ENCODE measurements around the gene NKX1-1. TPM values are rescaled to one million over a fixed set of nuclear protein-coding genes. Genes with fewer than 3 reads are reported as not detected.
A peak's percentile ranks its signal among the peaks of the same experiment; 100 is the strongest.
"Not testable (repeated sequence)": the region's sequence is repeated elsewhere in the genome, so short reads cannot be mapped to it uniquely, and the experiment has no call there.

Gene NKX1-1
- total RNA-seq, 1 donor from 2014 or later: not detected

DNA sequence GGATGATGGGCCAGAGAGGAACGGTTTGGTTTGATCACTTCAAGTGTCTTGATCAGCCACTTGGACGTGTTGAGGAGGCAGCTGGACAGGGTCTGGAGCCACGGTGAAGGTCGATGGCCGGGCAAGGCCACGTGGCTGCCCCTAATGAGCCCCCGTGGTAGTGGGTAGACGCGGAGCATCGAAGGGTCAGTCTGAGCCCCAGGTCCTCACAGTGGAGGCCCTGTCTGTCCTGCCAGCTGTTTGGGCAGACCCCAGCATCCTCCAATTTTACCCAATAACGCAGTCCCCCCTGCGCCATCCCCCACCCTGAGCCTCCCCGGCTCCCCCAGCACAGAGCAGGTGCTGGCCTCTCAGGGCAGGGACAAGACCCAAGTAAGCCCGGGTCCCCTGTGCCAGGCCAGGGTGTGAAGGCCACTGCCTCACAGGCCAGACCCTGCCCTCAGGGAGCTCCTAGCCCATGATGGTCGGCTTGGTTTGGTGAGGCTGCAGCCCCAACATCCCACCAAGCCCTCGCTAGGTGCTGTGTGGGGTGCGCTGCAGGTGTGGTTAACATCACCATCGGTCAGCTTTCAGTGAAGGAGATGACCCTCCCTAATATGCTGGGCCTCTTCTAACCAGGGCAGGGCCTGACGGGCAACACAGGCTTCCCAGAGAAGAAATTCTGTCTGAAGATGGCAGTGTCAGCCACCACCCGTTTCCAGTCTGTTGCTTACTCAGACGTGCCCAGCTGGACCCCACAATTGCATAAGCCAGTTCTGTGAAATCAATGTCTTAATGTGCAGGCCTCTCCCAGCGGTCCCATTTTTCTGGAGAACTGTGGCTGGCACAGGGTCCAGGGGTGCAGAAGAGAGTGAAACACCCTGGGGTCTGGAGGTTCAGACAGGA is 40.5 kb upstream of the NKX1-1 start:
- H3K27me3 Mint-ChIP-seq (ENCODE audit: unreplicated experiment): peaks cover 7% of the 10 kb centered on the region
- no peaks in the 10 kb centered on the region for H3K4me1 Mint-ChIP-seq (ENCODE audit: unreplicated experiment)
- TF ChIP-seq, protein P1, sequence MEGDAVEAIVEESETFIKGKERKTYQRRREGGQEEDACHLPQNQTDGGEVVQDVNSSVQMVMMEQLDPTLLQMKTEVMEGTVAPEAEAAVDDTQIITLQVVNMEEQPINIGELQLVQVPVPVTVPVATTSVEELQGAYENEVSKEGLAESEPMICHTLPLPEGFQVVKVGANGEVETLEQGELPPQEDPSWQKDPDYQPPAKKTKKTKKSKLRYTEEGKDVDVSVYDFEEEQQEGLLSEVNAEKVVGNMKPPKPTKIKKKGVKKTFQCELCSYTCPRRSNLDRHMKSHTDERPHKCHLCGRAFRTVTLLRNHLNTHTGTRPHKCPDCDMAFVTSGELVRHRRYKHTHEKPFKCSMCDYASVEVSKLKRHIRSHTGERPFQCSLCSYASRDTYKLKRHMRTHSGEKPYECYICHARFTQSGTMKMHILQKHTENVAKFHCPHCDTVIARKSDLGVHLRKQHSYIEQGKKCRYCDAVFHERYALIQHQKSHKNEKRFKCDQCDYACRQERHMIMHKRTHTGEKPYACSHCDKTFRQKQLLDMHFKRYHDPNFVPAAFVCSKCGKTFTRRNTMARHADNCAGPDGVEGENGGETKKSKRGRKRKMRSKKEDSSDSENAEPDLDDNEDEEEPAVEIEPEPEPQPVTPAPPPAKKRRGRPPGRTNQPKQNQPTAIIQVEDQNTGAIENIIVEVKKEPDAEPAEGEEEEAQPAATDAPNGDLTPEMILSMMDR (IDR thresholded peaks at IDR 0.05): no peak
- H3K36me3 Mint-ChIP-seq (ENCODE audit: unreplicated experiment): no peaks in the 10 kb centered on the region
- no peaks in the 10 kb centered on the region for H3K9me3 Mint-ChIP-seq (ENCODE audit: unreplicated experiment)
- H3K27ac Mint-ChIP-seq (ENCODE audit: unreplicated experiment): no peak overlapping the region
- DNase-seq (ENCODE audit: extremely low spot score, unreplicated experiment): peak; percentile 73
- no peak overlapping the region for H3K4me3 Mint-ChIP-seq (ENCODE audit: unreplicated experiment)

DNA sequence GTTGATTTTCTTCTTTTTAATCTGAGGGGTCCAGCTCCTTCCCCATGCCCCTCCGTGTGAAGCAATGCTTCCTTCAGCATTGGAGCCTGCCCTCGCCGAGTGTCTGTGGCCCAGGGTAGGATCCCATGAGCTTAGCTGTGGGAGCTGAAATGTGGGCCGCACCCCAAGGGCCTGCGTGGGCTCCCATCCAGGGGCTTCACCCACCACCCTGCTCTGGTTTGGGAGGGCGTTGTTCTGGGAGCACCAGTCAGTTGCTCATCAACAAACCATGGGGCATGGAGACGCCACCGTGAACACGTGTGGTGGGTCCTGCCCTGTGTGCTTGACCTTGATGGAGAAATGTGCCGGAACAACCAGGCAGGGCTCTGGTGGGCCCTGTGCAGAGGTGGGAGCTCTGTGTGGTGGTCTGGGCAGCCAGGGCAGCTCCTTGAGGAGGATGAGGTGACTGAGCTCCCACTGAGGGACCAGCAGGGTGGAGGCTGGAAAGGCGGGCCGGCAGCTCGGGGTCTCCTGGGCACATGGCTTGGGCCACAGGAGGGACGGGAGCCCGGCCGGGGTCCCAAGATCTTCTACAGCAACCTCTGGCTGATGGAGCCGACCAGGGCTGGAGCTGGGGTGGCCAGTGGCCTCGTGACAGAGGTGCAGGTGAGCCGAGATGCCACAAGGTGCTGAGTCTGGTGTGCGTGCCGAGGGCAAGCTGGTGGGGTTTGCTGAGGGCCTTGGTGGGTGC is 39.6 kb upstream of the NKX1-1 start:
- Mint-ChIP-seq H3K4me1 (ENCODE audit: unreplicated experiment) (no peaks in the 10 kb centered on the region), H3K4me3 (ENCODE audit: unreplicated experiment) (no peak overlapping the region), H3K36me3 (ENCODE audit: unreplicated experiment) (no peaks in the 10 kb centered on the region), H3K9me3 (ENCODE audit: unreplicated experiment) (no peaks in the 10 kb centered on the region), H3K27ac (ENCODE audit: unreplicated experiment) (no peak overlapping the region), H3K27me3 (ENCODE audit: unreplicated experiment) (peaks cover 7% of the 10 kb centered on the region)
- TF ChIP-seq, protein P1 (IDR thresholded peaks at IDR 0.05): no peak
- DNase-seq (ENCODE audit: extremely low spot score, unreplicated experiment): peak; percentile 83

DNA sequence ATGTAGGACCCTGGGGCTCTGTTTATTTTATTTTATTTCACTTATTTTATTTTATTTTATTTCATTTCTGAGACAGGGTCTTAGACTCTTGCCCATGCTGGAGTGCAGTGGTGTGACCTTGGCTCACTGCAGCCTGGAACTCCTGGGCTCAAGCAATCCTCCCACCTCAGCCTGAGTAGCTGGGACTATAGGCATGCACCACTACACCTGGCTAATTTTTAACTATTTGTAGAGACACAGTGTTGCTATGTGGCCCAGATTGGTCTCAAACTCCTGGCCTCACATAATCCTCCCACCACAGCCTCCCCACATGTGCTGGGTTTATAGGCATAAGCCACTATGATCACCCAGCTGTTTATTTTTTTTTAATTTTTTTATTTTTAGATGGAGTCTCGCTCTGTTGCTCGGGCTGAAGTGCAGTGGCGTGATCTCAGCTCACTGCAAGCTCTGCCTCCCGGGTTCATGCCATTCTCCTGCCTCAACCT is 37.5 kb upstream of the NKX1-1 start:
- DNase-seq (ENCODE audit: extremely low spot score, unreplicated experiment): peak; percentile 13
- H3K27ac Mint-ChIP-seq (ENCODE audit: unreplicated experiment); H3K9me3 Mint-ChIP-seq (ENCODE audit: unreplicated experiment); H3K27me3 Mint-ChIP-seq (ENCODE audit: unreplicated experiment); H3K4me1 Mint-ChIP-seq (ENCODE audit: unreplicated experiment); H3K4me3 Mint-ChIP-seq (ENCODE audit: unreplicated experiment); H3K36me3 Mint-ChIP-seq (ENCODE audit: unreplicated experiment): not testable (repeated sequence)

DNA sequence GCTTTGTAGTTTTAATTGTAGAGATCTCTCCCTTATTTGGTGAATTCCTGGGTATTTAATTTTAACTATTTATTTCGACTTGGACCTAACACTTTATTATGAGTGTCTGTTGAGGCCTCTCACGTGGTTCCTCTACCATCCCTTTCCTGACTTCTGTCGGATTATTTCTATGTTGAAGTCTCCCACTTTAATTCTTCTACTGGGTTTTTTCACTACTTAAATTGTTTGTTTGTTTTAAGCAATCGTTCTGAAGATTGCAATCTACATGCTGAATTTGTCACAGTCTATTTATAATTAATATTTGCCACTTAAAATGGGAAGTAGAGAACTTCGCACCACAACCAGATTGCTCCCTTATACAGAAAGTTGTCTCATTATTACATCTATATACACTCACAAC is 20.8 kb upstream of the NKX1-1 start:
- Mint-ChIP-seq H3K9me3 (ENCODE audit: unreplicated experiment) (no peaks in the 10 kb centered on the region), H3K4me3 (ENCODE audit: unreplicated experiment) (no peak overlapping the region), H3K27ac (ENCODE audit: unreplicated experiment) (no peak overlapping the region), H3K4me1 (ENCODE audit: unreplicated experiment) (no peaks in the 10 kb centered on the region), H3K36me3 (ENCODE audit: unreplicated experiment) (no peaks in the 10 kb centered on the region), H3K27me3 (ENCODE audit: unreplicated experiment) (peaks cover 30% of the 10 kb centered on the region)
- DNase-seq (ENCODE audit: extremely low spot score, unreplicated experiment): no peak
- TF ChIP-seq, protein P1 (IDR thresholded peaks at IDR 0.05): no peak

DNA sequence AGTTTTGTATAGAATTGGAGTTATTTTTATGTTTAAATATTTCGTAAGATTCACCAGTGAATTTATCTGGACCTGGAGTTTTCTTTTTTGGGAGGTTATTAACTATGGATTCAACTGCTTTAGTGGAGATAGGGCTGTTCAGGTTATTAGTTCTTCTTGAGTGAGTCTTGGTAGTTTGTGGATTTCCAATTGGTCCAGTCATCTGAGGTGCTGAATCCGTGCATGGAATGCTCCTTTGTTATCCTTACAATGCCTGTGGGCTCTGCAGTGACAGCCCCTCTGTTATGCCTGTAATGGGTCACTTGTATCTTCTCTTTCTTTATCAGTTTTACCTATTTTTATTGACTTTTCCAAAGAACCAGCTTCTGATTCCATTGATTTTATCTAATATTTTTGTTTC is 15.4 kb upstream of the NKX1-1 start:
- H3K9me3 Mint-ChIP-seq (ENCODE audit: unreplicated experiment): no peaks in the 10 kb centered on the region
- peaks cover 33% of the 10 kb centered on the region for H3K27me3 Mint-ChIP-seq (ENCODE audit: unreplicated experiment)
- H3K27ac Mint-ChIP-seq (ENCODE audit: unreplicated experiment): no peak overlapping the region
- no peaks in the 10 kb centered on the region for H3K36me3 Mint-ChIP-seq (ENCODE audit: unreplicated experiment)
- no peak overlapping the region for H3K4me3 Mint-ChIP-seq (ENCODE audit: unreplicated experiment)
- DNase-seq (ENCODE audit: extremely low spot score, unreplicated experiment): no peak
- no peaks in the 10 kb centered on the region for H3K4me1 Mint-ChIP-seq (ENCODE audit: unreplicated experiment)
- TF ChIP-seq, protein P1 (IDR thresholded peaks at IDR 0.05): no peak
